Fibroblast of skin of scalp (primary cell): ENCODE results near the gene REG4. TPM values are rescaled to one million over a fixed set of nuclear protein-coding genes. Genes with fewer than 3 reads are reported as not detected.
"Not testable (repeated sequence)": the region's sequence is repeated elsewhere in the genome, so short reads cannot be mapped to it uniquely, and the experiment has no call there.

Source experiments
- DNase-seq: peaks from one replicate; pipeline ENCODE4 v3.0.0-alpha.2; 2013
- polyA plus RNA-seq, 2 experiments: library from polyadenylated mRNA; unstranded; fragments of 120-200 nt; gene quantifications; one replicate each; pipeline ENCODE4 v1.2.1, GENCODE V29; 2013; ENCODE audit not compliant: insufficient read length in 2 of 2

Gene REG4
- polyA plus RNA-seq (2013, experiment 1 of 2; ENCODE audit: insufficient read length): not detected
- polyA plus RNA-seq (2013, experiment 2 of 2; ENCODE audit: insufficient read length): not detected

DNA sequence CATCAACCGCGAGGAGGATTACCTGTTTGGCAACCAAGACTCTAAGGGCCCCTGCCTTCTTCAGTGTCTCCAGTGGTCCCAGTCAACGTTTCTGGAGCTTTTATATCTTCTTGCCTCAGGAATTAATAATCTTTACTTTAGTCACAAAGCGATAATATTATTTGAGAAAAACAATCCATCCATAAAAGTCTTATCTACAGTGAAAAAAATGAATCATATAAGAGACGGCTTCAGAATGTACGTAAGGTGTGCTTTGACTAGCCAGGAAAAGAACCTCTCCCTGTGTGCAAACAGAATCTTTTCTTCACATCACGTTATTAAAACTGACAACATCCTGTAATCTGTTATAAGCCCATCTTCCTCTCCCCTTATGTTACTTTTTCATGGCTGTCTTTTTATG is at the start of gene REG4:
Gene REG4 (minus strand): TSS at position 74 of the 400 bp plus-strand sequence. CDS start 2,691 bp downstream, outside the sequence.
- DNase-seq: no peak

DNA sequence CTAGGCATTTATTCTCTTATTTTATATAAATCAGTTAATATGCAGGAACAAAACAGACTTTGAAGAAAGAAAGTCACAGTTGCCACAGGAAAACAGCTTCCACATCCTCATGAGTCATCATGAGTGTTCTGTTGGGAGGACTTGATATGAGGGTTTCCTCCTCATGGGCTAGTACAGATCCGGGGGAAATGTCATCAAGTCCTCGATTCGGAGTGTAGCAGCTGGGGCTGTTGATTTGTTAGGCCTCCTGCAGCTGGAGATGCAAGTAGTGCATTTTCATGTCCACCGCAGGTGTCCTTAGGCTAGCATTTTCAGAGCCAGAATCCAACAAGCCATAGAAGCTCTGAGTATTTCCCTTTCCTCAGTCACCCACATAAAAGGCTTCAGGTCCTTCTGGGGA is 48.4 kb upstream of the REG4 start:
- DNase-seq: peak; percentile 58

DNA sequence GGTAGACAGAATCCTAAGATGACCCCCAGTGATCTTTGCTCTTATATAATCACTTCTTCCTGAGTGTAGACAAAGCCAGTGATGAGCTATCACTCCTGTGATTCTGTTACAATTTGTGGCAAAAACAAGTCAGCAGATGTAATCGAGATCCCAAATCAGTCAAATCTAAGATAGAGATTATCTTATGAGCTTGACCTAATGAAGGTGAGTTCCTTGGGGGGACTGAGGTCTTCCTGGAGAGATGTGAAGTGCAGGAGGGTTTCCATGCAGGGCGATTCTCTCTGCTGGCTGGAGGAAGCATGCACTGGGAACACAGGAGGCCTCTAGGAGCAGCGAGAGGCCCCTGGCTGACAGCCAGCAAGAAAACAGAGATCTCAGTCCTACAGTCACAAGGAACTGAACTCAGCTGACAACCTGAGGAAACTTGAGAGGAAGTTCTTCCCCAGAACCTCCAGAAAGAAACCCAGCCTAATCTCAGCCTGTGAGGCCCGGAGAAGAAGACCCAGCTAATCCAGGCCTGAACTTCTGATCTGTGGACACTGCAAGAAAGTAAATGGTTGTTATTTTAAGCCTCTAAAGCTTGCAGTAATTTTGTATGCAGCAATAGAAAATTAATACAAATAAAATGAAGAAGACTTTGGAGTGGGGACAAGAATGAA is 47.4 kb upstream of the REG4 start:
- DNase-seq: not testable (repeated sequence)

DNA sequence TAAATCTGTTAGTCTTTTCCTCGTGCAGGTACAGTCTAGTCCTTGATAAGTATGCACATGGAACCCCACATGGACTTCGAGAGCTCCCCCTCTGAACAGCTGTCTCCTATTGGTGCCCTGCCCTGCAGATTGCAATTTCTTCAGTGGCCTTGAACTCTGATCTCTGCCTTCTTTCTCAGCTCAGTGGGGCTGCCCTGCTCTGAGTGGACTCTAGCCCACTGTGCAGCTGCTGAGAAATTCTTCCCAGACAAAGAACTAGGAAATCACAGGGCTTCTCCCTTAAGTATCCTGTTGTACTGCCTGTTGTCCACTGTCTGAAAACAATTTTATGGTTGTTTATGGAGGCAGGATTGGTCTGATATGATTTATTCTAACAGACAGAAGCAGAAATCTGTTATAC is 46.9 kb upstream of the REG4 start:
- no peak for DNase-seq

DNA sequence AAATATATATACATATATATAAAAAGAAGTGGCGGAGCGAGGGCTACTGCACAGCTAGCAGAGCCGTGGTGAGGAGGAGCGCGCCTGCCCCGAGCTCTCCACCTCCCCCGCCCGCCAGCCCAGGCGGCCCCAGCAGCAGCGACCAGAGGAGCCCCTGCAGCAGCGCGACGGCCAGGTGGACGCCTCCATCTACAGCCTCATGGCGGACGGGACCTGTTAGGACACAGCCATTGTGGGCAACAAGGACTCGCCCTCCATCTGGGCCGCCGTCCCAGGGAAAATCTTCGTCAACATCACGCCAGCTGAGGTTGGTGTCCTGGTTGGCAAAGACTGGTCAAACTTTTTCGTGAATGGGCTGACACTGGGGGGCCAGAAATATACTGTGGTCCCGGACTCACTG is 41.9 kb upstream of the REG4 start:
- no peak for DNase-seq

DNA sequence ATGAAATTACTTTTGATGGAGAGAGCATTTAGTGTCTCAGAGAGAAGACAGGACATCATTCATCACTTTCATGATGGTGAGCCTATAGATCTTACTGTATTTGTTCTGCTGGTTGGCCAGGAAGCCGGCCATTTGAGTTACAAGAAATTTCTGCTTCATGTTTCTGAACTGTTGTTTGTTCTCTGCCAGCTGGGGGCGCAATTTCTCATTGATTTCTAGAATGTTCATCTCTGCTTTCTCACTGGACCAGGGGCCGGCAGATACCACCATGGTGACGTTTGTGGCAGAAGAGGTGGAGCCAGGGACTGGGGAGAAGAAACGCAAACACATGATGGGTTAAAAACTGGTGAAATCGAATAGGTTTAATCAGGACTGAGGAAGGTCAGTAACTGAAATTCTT is 32.9 kb upstream of the REG4 start:
- not testable (repeated sequence) for DNase-seq

DNA sequence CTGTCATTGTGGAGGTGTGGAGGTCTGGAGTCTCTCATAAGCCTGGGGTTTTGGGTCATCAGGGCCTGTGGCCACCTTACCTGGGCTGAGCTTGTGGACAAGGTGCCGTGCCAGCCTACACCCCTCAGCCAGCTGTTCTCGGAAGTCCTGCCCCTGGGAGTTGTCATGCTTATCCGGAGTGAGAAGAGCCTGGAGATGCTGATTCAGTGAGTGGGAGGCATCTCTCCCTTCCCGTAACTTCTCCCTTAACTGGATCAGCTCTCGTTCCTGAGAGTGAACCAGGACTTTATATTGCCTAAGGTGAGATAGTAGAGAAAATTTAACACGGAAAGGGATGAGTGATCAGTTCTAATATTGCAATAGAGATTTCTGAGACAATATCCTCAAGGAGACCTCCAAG is 30.0 kb upstream of the REG4 start:
- DNase-seq: no peak

DNA sequence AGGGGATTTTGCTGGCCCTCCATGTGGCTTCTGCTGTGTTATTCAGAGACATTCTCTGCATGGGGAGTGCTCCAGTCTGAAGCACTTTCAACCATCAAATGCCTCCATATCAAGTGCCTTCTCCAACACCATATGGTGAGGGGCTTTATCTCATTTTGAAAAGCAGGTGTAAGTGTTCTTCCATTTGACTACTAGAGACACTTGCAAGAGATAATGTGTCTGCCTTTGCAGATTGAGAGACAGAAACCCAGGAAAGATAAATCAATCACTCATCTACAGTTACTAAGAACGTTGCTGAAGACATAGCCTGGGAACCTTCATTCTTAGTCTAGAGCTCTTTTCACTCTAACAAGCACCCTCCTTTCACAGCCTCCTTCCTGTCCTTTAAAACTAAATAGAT is 29.5 kb upstream of the REG4 start:
- DNase-seq: no peak

DNA sequence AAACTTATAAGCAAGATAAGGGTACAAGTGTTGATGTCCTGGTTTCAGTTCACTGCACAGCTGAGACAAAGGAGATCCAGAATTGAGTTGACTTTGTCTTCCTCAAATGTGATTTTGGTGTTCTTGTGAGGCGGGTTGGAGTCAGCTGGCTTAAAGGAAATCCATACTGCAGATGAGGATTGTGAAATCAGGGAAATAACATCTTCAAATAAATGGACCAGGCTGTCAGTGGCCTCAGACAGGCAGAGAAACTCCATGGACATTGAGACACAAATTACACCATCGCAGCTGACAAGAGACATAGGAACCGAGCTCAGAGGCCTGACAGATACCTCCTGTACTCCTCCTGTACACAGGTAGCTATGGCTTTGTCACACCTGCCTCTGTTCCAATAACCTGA is 27.0 kb upstream of the REG4 start:
- DNase-seq: no peak

DNA sequence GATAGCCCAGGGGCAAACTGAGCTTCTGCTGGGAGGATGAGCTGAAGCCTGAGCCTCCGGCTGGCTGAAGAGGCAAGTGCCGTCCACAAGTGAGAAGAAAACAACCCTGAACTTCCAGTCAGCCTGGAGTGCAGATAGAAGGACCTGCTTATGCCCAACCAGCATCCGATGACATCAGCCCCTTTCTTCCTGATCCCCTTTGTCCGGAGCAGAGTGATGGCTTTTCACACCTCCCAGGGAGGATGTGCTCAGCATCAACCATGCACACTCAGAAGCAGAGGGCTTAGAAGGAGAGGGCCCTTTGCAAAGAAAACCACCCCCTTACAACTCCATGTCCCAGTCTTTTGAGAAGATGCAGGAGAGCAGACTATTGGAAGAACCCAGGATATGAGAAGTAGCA is 23.7 kb upstream of the REG4 start:
- no peak for DNase-seq

DNA sequence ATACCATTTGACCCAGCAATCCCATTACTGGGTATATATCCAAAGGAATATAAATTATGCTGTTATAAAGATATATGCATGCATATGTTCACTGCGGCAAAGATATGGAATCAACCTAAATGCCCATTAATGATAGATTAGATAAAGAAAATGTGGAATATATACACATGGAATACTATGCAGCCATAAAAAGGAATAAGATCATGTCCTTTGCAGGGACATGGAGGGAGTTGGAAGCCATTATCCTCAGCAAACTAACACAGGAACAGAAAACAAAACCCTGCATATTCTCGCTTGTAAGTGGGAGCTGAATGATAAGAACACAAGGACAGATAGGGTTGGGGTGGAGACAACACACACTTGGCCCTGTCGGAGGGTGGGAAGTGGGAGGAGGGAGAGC is 19.8 kb upstream of the REG4 start:
- no peak for DNase-seq

DNA sequence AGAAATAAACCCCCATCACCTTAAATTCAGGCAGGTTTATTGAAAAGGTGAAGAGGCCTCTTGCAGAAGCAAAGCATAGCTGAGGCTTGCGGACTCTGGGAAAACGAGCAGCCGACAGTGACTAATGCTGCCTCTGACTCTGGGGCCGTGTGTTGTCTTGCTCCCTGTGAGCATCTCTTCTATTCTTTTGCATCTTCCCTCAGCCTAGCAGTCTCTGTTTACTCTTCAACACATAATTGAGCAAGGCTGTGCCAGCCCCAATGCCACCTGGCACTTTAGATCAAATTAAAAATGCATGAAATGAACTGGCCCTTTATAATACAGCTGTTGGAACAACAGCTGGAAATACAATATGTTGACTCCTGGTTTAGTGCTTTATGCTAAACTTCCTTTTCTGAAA is 18.4 kb upstream of the REG4 start:
- no peak for DNase-seq

DNA sequence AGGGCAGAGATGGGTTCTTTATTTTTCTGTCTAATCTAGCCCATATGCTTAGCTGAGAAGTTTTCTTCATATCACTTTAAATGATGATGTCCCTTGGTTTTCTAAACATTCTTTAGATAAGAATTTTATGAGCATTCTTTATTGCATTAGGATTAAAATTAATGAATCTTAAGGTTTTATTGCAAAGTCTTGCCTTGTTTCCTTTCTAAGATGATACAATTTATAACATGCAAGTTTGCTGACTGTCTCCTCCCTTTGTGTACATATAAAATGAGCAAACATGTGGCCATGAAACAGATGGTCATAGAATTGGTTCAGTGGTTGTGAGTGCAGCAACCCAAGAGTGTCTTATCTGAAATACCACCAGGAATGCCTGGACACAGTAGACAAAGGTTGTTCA is 17.7 kb upstream of the REG4 start:
- not testable (repeated sequence) for DNase-seq

DNA sequence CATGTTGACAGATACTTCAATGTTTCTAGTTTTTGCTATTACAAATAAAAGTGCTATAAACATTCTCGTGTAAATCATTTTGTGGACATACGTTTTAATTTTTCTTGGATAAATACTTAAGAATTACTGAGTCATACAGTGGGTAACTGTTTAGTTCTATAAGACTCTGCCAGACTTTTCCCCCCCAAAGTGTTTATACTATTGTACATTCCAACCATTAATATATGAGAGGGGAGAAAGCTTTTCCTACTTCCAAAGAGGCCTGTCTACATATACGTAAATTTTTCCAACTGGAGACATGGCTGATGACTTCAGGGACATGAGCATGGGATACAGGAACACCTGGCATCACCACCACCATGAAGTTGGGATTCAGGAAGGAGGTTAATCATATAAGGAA is 17.0 kb upstream of the REG4 start:
- DNase-seq: no peak

DNA sequence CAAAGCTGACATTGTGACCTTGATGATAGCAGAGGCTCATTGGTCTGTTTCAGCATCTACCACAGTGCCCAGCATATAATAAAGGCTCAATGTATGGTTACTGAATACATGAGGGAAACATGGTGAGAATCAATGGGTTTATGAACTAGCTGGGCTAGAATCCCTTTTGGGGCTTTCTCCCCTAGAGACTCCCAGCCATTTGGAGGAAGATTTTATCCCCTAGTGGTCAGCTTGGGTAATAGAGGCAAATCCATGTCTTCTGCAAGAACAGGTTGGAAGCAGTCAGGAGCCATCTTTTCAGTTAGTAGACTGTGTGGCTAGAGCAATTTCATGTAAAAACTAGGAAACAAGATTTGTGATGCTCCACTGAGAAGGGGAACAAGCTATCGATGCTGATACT is 15.8 kb upstream of the REG4 start:
- no peak for DNase-seq

DNA sequence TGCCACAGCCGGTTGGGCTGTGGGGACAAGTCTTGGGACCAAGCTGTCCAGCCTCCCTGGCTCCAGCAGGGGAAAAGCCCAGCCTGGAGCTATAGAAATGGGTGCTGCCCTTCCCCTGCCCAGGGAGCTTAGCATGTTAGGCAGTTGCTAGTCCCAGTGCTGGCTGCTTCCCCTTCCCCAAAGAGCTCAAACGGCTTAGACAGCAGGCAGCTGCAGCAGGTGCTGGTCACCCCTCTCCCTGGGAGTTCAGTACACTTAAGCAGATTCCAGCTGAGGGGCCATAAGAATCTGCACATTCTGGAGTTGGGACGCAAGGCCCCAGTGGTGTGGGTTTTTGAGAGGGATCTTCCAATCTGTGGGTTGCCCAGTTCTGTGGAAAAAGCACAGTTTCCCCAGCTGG is 11.1 kb upstream of the REG4 start:
- DNase-seq: no peak

DNA sequence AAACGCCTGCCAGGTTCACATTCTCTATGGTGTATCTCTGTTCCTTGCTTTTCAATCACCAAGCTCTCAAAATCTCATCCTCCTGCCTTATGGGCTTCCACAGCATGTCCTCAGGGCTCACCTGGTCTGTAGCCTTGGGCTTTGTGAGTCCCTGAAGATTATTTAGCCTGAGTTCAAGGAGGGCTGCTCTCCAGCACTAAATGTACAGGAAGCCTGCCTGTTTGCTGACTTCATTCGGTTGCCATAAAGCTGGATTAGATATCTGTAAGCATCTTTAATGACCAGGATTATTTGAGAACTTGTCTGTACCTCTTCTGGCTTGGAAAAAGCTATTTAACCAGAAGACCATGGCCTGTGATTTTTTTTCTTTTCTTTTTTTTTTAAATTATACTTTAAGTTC is 6.9 kb upstream of the REG4 start:
- no peak for DNase-seq

DNA sequence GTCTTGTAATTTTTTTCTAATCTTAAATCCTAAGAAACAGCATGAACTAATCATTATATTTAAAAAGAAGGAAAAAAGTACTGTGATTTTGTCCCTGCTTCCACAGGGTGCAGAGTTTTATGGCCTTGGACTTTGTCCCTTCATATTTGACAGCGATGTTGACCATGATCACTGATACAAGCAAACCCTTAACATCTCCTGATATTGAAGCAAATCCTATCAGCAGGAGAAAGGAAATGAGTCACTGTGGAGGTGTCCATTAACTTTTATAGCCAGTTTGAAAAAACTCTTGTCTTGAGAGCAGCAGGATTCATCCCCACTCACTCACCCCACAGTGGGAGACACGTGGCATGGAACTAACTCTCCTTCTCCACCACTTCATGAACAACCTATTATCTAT is 5.1 kb upstream of the REG4 start:
- no peak for DNase-seq

DNA sequence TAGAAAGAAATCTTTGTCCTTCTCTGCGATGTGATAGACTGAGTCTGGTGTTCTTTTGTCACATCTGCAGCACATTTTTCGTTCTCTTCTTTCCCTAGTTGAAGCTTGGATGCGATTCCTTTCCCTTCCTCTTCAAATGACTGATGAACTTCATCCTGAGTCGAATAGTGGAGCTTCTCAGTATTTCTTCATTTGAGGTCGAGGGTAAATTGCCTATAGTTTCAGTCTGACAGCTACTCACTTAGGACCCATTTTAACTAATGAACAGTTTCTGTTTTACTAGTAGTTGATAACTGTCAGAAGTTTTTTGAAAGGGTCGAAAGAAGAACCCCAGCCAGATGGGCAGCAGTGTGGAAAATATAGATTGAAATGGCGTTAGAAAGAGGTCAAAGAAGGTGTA is 4.7 kb upstream of the REG4 start:
- DNase-seq: no peak

DNA sequence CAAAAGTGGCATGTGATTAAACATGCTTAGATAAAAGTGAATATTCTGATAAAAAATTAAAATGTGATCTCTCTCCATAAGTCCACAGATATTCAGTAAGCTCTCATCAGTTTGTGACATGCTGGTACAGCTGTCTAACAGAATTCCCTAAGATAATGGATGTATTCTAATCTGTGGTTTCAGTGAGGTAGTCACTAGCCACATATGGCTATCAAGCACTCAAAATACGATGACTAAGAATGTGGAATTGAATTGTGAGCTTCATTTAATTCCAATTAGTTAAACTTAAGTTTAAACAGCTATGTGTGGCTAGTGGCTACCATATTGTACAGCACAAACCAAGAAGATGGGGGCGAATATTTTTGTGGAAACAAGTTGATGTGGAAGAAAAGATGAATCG is 4.1 kb upstream of the REG4 start:
- DNase-seq: peak; percentile 19

DNA sequence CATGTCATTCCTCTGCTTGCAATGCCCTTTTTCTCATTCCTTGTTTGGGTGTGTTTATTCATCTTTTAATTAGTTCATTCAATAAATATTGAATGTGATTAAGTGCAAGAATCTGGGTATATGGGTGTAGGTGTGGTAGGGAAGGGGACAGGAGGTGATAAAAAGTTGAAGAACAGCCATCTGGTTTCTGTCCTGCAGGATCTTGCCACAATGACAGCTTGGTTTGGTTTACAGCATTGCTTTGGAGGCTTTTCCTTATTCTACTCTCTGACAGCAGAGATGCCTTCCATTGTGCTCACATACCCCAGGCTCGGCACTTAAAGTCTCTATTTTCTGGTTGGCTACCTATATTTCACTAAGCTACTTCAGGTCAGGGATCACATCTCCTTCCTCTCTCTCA is 3.0 kb upstream of the REG4 start:
- no peak for DNase-seq

DNA sequence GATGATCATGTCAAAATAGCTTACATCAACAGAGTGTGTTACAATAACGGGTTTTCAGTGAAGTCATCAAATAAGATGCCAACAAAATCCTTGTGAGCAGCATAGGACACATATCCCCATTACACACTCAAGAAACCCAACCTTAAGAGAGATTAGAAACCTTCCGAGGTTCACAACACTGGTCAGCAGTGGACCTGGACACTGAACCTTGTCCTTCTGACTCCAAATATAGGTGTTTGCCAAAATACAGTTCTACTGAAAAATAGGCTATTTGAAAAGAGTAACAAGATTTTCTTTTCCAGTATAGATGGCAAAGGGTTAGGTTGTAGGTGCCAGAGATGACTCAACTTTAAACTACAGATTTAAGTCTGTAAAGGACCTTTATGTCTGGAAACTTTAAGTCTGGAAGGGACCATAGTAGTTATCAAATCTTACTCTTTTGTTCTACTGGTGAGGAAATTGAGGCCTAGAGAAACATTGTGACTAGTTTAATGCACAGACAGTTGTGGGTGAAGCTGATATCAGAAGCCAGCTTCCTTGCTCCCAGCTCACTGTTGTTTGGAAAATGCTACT is 811 bp upstream of the REG4 start:
- no peak for DNase-seq

DNA sequence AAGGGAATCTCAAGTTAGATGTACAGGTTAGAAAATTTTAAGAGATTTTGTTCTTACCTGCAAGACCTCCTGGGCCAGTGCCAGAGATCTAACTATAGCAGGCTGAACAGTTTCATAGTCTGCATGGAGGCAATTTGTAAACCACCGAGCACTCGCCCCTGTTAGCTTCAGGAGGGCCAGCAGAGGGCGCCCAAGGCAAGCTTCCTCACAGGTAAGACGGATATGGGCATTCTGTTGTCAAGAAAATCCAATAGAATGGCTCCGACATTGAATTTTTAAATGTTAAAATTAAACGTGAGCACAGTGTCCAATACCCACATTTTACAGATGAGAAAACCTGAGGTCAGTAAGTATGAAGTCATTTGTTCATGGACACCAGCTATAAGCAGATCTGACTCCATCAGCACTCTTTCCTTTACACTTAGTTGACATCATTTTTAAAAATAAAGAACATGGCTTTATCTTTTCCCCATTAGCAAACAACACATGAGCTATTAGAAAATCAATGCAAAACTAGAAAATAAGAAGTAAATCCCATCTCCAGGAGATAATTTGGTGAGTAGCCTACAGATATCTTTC is 2.2 kb downstream of the REG4 start:
- DNase-seq: peak; percentile 61

DNA sequence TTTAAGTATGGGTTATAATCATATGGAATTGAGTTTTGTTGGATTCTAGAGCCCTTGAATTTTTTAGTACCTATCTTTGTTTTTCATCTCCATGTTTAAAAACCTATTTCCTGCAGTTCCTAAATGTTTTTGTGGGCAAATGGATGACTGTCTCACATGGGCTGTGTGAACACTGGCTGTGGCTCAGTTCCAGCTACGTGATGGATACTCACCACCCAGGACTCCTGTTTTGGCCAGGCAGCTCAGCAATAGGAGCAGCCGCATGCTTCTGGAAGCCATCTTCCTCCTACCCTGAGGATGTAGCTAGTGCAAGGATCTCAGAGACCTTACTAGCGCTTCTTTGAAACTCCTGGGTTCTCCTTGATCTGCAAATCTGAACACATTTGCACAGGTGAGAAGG is 2.8 kb downstream of the REG4 start:
- peak; percentile 22 for DNase-seq
